ENCODE measurements around the gene SYTL1. TPM values are rescaled to one million over a fixed set of nuclear protein-coding genes. Genes with fewer than 3 reads are reported as not detected.

The SYTL1 gene
- total RNA-seq, 1 donor from 2014 or later: 0.65 TPM

DNA sequence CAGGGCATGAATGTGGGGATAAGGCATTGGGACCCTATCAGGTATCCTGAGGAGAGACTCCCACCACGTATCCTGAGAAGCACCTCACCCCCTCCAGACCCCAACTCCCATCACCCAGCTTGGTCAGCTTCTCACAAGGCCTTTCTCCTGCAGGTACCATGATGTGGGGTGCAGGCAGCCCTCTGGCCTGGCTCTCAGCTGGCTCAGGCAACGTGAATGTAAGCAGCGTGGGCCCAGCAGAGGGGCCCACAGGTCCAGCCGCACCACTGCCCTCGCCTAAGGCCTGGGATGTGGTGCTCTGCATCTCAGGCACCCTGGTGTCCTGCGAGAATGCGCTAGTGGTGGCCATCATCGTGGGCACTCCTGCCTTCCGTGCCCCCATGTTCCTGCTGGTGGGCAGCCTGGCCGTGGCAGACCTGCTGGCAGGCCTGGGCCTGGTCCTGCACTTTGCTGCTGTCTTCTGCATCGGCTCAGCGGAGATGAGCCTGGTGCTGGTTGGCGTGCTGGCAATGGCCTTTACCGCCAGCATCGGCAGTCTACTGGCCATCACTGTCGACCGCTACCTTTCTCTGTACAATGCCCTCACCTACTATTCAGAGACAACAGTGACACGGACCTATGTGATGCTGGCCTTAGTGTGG is 51.9 kb downstream of the SYTL1 start:
- intact Hi-C loops (cut with DNase I): loop anchor here (2.0 to 5.0 kb wide), 5 partner anchors 27 to 269 kb away; partner anchors contain the start of gene MAP3K6
- no peak for DNase-seq (ENCODE audit: low spot score)

- DNase-seq (ENCODE audit: low spot score): no peak
- intact Hi-C loops (cut with DNase I): loop anchor here (2.0 to 5.0 kb wide), 3 partner anchors 37 to 268 kb away; no protein-coding TSS in a partner anchor
Observed at GRCh38 chr1:27394282-27394658, 52.4 kb downstream of the SYTL1 start.

GRCh38 chr1:27394925-27395324 is 53.1 kb downstream of the SYTL1 start:
- intact Hi-C loops (cut with DNase I): loop anchor here (2.0 to 5.0 kb wide), 4 partner anchors 38 to 293 kb away; no protein-coding TSS in a partner anchor
- DNase-seq (ENCODE audit: low spot score): no peak

DNA sequence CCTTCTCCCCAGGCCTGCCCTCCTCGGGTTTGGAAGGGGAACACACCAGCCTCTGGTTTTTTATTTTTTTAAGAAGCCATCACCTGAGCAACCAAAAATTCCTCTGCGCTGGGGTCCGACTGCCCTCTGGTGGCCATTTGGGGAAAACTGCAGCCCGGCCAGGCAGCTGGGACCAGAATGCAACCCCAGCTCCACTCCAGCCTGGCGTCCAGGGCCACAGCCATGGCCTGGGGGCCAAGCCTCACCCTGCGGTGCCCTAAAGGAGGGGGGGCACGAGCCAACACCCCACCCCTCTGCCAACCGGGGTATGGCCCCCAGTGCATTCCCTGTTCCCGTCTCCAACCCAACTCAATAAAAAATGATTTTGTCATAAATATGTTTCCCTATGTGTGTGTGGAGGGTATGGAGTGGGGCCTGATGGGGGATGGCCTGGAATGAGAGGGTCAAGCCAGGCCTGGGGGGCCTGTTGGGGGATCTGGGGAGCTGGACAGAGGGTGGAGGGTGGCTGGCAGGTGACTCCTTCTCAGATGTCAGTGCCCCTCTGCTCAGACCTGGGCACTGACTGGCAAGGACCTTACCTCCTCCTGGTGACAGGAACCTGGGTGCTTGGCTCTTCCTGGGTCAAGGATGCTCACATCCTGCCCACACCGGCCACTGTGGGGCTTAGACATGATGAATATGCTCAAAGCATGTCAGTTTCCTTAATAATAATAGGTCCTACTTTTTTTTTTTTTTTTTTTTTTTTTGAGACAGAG is 53.8 kb downstream of the SYTL1 start:
- intact Hi-C loops (cut with DNase I): loop anchor here (2.0 to 5.0 kb wide), 2 partner anchors 95 to 293 kb away; no protein-coding TSS in a partner anchor
- DNase-seq (ENCODE audit: low spot score): peak; percentile 91

- intact Hi-C loops (cut with DNase I): loop anchor here (5.0 kb wide), 1 partner anchor 295 kb away; no protein-coding TSS in a partner anchor
- DNase-seq (ENCODE audit: low spot score): no peak
Observed at GRCh38 chr1:27397110-27397509, 55.3 kb downstream of the SYTL1 start.

DNA sequence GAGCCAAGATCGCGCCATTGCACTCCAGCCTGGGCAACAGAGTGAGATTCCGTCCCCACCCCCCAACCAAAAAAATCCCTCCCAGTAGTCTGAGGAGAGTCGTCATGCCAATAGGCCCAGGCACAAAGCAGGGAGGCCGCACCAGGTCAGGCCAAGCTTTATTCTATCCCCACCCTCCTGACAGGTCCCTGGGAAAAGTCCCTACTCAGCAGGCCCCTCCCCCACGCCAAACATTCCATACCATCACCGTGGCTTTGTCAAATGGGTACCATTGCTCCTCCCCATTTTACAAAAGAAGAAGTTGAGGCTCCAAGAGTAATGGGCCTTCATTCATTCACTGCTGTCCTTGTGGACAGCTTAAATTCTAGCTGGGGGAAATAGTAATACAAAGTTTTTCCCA is 55.9 kb downstream of the SYTL1 start:
- intact Hi-C loops (cut with DNase I): loop anchor here (5.0 kb wide), 1 partner anchor 295 kb away; no protein-coding TSS in a partner anchor

DNA sequence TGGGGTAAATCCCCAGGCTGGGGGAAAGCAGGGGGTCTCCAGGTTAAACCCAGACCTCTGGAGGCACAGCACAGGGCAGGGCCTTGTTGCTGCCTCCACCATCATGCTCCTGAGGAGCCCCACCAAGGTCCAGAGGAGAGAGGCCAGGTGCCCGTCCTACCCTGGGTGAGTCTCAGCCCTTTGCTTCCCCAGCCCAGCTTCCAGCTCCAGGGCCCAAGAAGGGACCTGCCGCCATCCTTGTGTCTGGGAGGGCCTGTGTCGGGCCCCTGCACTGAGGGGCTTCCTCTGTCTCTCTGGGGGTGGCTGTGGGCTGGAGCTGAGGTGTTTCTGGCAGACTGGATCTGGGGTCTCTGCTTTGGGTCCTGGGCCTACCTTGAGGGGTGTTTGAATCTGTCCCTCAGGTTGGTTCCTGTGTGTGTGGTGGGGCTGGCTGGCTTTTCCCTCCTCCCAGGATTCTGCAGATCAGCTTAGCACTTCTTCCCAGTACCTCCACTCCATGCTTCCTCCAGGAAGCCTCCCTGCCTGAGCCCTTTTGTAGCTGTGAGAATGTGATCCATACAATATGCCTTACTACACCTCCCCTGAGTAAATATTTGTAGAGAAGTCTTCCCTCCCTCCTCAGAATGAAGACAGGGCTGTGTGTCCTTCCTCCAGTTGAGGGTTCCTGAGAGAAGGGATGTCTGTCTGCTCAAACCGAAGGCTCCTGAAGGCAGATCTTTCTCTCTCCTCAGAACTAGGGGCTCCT is 56.8 kb downstream of the SYTL1 start:
- DNase-seq (ENCODE audit: low spot score): no peak
- intact Hi-C loops (cut with DNase I): loop anchor here (5.0 kb wide), 1 partner anchor 296 kb away; no protein-coding TSS in a partner anchor

More for the DNA sequence above, 55.9 kb downstream of the SYTL1 start:
- DNase-seq (ENCODE audit: low spot score): no peak

DNA sequence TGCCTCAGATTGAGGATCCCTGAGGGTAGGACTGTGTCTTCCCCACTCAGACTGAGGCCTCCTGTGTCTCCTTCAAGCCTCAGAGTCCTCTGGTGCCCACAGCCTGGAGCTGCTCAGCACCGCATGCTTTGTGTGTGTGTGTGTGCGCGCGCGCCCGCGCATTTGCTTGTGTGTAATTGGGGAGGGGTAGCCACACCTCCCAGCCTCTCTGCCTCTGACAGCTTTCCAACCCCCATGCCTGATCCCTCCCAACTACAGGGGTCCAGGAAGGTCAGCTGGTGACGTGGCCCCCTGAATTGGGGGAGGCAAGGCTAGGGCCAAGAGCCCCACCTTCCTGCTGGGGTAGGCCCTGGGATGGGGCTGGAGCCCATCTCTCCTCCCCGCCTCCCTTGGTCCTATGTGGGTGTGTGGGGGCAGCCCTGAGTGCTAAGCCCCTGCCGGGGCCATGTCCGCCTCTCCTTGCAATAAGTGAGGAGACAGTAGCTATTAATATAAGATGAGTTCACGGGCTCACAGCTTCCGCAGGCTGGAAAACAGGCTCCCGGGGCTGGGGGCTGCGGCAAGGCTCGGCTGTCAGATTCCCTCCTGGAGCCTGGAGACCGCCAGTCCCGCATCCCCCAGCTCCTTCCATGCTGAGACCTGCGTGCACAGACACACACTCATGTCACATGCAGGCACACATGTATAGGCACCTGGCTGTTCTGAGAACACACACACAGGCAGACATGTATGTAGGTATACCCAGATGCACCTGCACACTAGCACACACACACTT is 57.6 kb downstream of the SYTL1 start:
- DNase-seq (ENCODE audit: low spot score): no peak
- intact Hi-C loops (cut with DNase I): loop anchor here (5.0 kb wide), 1 partner anchor 297 kb away; no protein-coding TSS in a partner anchor

GRCh38 chr1:27400082-27400962 is 58.5 kb downstream of the SYTL1 start:
- DNase-seq (ENCODE audit: low spot score): no peak
- intact Hi-C loops (cut with DNase I): no loop called here

- intact Hi-C loops (cut with DNase I): no loop called here
Observed at GRCh38 chr1:27400963-27401341, 59.1 kb downstream of the SYTL1 start.

DNA sequence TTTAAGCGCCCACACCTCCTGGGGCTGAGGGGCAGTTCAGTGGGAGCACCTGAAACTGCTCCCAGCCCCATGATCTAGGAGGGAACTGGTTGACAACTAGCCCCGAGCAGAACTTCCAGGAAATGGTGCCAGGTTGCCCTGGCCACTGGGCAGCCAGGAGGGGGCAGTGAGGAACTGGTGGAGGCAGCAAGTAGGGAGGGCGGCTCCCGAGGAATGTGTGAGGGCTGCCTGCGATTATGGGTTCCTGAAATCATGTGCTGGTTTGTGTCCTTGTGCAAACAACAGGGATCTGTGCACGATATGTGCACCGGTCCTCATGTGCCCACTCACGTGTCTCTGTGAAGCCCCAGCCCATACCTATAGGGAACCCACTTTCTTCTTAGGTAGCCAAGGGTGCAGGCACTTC is 60.5 kb downstream of the SYTL1 start:
- DNase-seq (ENCODE audit: low spot score): peak; percentile 87
- intact Hi-C loops (cut with DNase I): no loop called here

More at GRCh38 chr1:27400963-27401341, 59.1 kb downstream of the SYTL1 start:
- no peak for DNase-seq (ENCODE audit: low spot score)

DNA sequence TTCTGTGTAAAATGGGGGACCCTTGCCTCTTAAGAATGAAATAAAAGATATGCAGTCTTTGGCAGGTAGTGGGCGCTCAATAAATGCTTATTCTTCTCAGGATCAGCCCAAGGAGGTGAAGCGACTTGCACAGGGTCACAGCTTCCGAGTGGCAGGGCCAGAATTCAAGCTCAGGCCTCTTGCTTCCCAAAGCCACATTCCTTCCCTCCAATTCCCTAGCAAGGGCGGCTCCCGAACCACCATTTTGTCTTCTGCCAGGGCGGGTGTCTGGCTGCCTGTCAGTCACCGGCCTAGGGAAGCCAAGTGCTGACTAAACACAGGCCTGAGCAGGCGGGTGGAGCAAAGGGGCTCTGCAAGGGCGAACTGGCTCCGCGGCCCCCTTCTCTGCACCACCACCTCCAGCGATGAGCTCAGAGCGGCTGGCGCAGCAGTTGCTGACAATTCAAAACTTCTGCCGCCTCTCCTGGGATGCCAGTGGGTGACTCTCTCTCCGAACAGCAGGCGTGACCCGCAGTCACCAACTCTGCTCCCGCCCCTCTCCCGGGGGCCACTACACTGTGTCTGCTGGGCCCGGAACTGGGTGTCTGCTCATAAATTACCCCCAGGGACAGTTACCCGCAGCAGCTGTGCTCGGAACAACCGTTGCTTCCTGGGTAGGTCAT is 61.4 kb downstream of the SYTL1 start:
- intact Hi-C loops (cut with DNase I): no loop called here
- peak; percentile 83 for DNase-seq (ENCODE audit: low spot score)

Other genes starting within 250 kb of the SYTL1 start
- 26.1 TPM for gene SLC9A1, start 186.9 kb upstream of the SYTL1 start, total RNA-seq
- gene WDTC1, start 107.4 kb upstream of the SYTL1 start, total RNA-seq: 53.6 TPM
- 26.8 TPM for gene TMEM222, start 19.9 kb upstream of the SYTL1 start, total RNA-seq
- 53.1 TPM for gene MAP3K6, start 24.9 kb downstream of the SYTL1 start, total RNA-seq
- 32.2 TPM for gene FCN3, start 32.8 kb downstream of the SYTL1 start, total RNA-seq
- not detected for gene CD164L2, start 41.3 kb downstream of the SYTL1 start, total RNA-seq
- 2.3 TPM for gene GPR3, start 50.6 kb downstream of the SYTL1 start, total RNA-seq
- 59.3 TPM for gene WASF2, start 148.1 kb downstream of the SYTL1 start, total RNA-seq

Measured in cardiac septum (tissue), 1 donor.